ENCODE results near the gene KLHL3.

DNA sequence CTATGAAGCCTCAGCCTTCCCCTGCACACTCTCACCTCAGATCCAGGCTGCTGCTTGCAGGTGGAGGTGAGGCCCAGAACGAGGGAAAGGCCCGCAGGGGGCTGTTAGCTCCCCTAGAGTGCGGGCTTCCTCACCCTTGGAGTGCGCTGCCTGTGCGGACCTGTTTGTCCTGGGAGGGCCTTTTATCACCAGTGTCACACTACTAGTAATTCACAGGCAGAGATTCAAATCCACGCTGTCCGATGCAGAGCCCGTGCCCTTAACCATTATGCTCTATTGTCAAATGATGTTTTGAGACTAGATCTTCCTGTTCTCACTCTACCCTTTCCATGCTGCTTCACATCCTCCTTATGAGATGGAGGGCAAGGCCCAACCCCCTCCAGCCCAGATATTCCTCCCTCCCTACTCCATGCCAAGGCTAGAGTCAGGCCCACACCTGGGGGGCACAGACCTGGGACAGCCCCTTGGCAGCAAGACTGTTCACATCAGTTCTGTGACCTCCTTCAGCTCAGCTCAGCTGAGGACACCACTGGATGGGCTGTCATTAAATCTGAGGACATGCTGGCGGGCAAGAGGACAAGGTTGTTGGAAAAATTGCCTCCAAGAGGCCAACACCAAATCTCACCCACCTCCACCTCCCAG is 124.0 kb downstream of the KLHL3 start:
- TF ChIP-seq POLR2AphosphoS5 (IDR thresholded peaks at IDR 0.05; ENCODE audit: borderline replicate concordance, low read depth, low read length), result no peak
- no peak for TF ChIP-seq EZH2 (IDR thresholded peaks at IDR 0.05)
- TF ChIP-seq FOXP2 (optimal IDR thresholded peaks at IDR 0.05; ENCODE audit: control extremely low read depth, extremely low read length, insufficient read depth), result no peak
